Sigmoid colon (tissue), 7 donors: ENCODE data around the gene ZNF385A. TPM values are rescaled to one million over a fixed set of nuclear protein-coding genes. Genes with fewer than 3 reads are reported as not detected.
"Not testable (repeated sequence)": the region's sequence is repeated elsewhere in the genome, so short reads cannot be mapped to it uniquely, and the experiment has no call there.

ENCODE experiments used
- DNase-seq: peaks from one replicate; pipeline ENCODE4 v3.0.0-alpha.2; 2019
- H3K27ac ChIP-seq, 4 donors: fragments of 200-600 bp; sonication (generic); one replicate each; pipeline ENCODE4 v1.5.1; 2016 to 2019; ENCODE audit warnings: mild to moderate bottlenecking in 1 of 4
- H3K27me3 ChIP-seq, 3 donors: fragments of 200-600 bp; sonication (generic); one replicate each; pipeline ENCODE4 v1.5.1; 2019; ENCODE audit warnings: mild to moderate bottlenecking in 1 of 3
- H3K36me3 ChIP-seq, 4 donors: fragments of 200-600 bp; sonication (generic); one replicate each; pipeline ENCODE4 v1.5.1; 2016 to 2019
- H3K4me1 ChIP-seq, 4 donors: fragments of 200-600 bp; sonication (generic); one replicate each; pipeline ENCODE4 v1.5.1; 2017 to 2019
- H3K4me3 ChIP-seq, 4 donors: fragments of 200-600 bp; sonication (generic); one replicate each; pipeline ENCODE4 v1.5.1; 2017 to 2019; ENCODE audit warnings: mild to moderate bottlenecking in 2 of 4, moderate library complexity in 1 of 4
- H3K9me3 ChIP-seq, 4 donors: fragments of 200-600 bp in 3 of 4; sonication (generic) in 3 of 4; one replicate each; pipeline versions ENCODE4 v1.5.1 to v1.6.1; 2013 to 2019
- EP300 ChIP-seq, 4 donors: sonication (generic); formaldehyde crosslinking; IDR thresholded peaks; one replicate each; pipeline ENCODE4 v1.6.1; 2017; ENCODE audit warnings: antibody characterized with exemption in 4 of 4
- POLR2A ChIP-seq, 2 donors: fragments of 450-650 bp; IDR thresholded peaks; one replicate each; pipeline ENCODE4 v1.6.1; 2016; ENCODE audit warnings: antibody characterized with exemption in 2 of 2, mild to moderate bottlenecking in 2 of 2, moderate library complexity in 2 of 2
- POLR2AphosphoS5 ChIP-seq, 4 donors: sonication (generic); formaldehyde crosslinking; IDR thresholded peaks; one replicate each; pipeline ENCODE4 v1.6.1; 2017; ENCODE audit warnings: antibody characterized with exemption in 4 of 4
- WGBS, 2 donors: extraction: QIAGEN DNeasy Blood & Tissue Kit; methylation state at CpG; one replicate each; pipeline ENCODE4 v1.1.7; 2013; 5-methylcytosine and 5-hydroxymethylcytosine counted together
- intact Hi-C: fragments of 100-400 bp; cut with DNase I; formaldehyde crosslinking; loops from one replicate; pipeline ENCODE4 v1.15.1; 2023
- polyA plus RNA-seq, 3 donors: library from polyadenylated mRNA; stranded (reverse); fragments of 200-250 nt; gene quantifications; one replicate each; pipeline ENCODE4 v1.2.3, GENCODE V29; 2013
- total RNA-seq, 4 donors: library from RNA; depleted of rRNA; stranded (reverse); fragments of >200 nt; gene quantifications; one replicate each; pipeline ENCODE4 v1.1.0, GENCODE V29; 2016
- TF ChIP-seq, protein P1 (sequence below), 4 experiments: fragments of 450-650 bp in 3 of 4; fragments of 200-600 bp in 1 of 4; IDR thresholded peaks; one replicate each; pipeline ENCODE4 v1.5.1; 2016 to 2019; ENCODE audit warnings: antibody characterized with exemption in 4 of 4, mild to moderate bottlenecking in 3 of 4, moderate library complexity in 2 of 4
- donor health status: healthy with polysubstance abuse.
- donor health status: Bipolar disorder and iron deficiency.
- donor health status: healthy.

Gene ZNF385A
- total and polyA plus RNA-seq, 7 donors: 4.4 to 19.2 (median 8.4) TPM

DNA sequence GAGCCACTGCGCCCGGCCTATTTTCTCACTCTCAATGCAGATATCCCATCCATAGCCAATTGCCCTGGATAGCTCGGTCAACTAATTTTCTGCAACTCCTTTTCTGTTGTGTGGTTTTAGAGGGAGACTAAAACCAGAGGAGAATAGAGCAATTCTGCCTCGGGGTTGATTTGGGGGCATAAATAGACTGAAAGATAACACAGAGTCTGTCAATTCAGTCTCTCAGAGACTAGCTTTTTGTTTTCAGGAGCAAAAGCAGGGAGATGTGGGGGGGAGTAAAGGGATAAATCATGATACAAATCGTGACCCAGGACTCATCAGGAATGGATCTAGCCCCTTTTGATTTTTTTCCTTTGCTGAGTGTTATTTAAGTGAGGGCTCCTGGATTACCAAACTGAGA is 53.1 kb downstream of the ZNF385A start:
- no peaks in the 10 kb centered on the region for H3K27me3 ChIP-seq
- no peak overlapping the region for H3K4me3 ChIP-seq
- TF ChIP-seq EP300 (IDR thresholded peaks at IDR 0.05) (no peak), POLR2AphosphoS5 (IDR thresholded peaks at IDR 0.05) (no peak), POLR2A (IDR thresholded peaks at IDR 0.05) (no peak)
- TF ChIP-seq, protein P1, sequence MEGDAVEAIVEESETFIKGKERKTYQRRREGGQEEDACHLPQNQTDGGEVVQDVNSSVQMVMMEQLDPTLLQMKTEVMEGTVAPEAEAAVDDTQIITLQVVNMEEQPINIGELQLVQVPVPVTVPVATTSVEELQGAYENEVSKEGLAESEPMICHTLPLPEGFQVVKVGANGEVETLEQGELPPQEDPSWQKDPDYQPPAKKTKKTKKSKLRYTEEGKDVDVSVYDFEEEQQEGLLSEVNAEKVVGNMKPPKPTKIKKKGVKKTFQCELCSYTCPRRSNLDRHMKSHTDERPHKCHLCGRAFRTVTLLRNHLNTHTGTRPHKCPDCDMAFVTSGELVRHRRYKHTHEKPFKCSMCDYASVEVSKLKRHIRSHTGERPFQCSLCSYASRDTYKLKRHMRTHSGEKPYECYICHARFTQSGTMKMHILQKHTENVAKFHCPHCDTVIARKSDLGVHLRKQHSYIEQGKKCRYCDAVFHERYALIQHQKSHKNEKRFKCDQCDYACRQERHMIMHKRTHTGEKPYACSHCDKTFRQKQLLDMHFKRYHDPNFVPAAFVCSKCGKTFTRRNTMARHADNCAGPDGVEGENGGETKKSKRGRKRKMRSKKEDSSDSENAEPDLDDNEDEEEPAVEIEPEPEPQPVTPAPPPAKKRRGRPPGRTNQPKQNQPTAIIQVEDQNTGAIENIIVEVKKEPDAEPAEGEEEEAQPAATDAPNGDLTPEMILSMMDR (IDR thresholded peaks at IDR 0.05): no peak
- peaks cover 0 to 9% (median 0%) of the 10 kb centered on the region in 4 donors for H3K36me3 ChIP-seq
- intact Hi-C loops: no loop called here
- no peaks in the 10 kb centered on the region for H3K9me3 ChIP-seq
- no peak overlapping the region for H3K27ac ChIP-seq
- DNase-seq: no peak
- 91 to 92% methylated on average over 5 of the region's 5 CpGs for WGBS, 2 donors
- peaks cover 0 to 72% (median 53%) of the 10 kb centered on the region in 4 donors for H3K4me1 ChIP-seq

DNA sequence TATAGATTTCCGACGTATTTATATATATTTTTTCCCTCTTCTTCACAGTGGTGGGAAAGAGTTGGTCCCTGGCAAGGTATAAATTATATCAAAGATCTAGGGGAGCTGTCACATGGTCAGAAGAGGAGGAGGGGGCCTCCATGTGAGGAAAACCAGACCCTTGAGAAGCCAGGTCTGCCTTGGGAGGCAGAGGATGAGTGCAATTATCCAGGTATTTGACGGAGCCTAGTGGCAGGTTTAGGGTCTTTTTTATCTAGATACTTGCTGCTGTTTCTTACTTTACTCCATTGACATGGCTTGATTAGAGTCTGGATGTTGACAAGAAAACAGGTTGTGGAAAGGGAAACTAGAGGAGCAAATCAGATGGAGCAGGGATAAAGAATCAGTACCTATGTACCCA is 54.1 kb downstream of the ZNF385A start:
- no peak for DNase-seq
- H3K4me1 ChIP-seq: peaks cover 0 to 79% (median 57%) of the 10 kb centered on the region in 4 donors
- no peak for TF ChIP-seq EP300 (IDR thresholded peaks at IDR 0.05)
- no peak for TF ChIP-seq POLR2AphosphoS5 (IDR thresholded peaks at IDR 0.05)
- TF ChIP-seq, protein P1 (IDR thresholded peaks at IDR 0.05): no peak
- TF ChIP-seq POLR2A (IDR thresholded peaks at IDR 0.05): no peak
- no peaks in the 10 kb centered on the region for H3K27me3 ChIP-seq
- H3K9me3 ChIP-seq: no peaks in the 10 kb centered on the region
- no peak overlapping the region for H3K4me3 ChIP-seq
- peak overlapping the region in 1 of 4 donors; percentile 16 for H3K27ac ChIP-seq
- peaks cover 0 to 9% (median 0%) of the 10 kb centered on the region in 4 donors for H3K36me3 ChIP-seq
- intact Hi-C loops: no loop called here
- 81 to 85% methylated on average over 3 of the region's 3 CpGs for WGBS, 2 donors

- H3K9me3 ChIP-seq: no peaks in the 10 kb centered on the region
- no peak overlapping the region for H3K4me3 ChIP-seq
- H3K36me3 ChIP-seq: peaks cover 0 to 9% (median 0%) of the 10 kb centered on the region in 4 donors
- H3K4me1 ChIP-seq: peaks cover 0 to 73% (median 54%) of the 10 kb centered on the region in 4 donors
- WGBS, 2 donors: 62 to 77% methylated on average over 5 of the region's 5 CpGs
- no peak for DNase-seq
- H3K27me3 ChIP-seq: no peaks in the 10 kb centered on the region
- TF ChIP-seq EP300 (IDR thresholded peaks at IDR 0.05): no peak
- TF ChIP-seq POLR2A (IDR thresholded peaks at IDR 0.05): no peak
- TF ChIP-seq, protein P1 (IDR thresholded peaks at IDR 0.05): no peak
- no peak for TF ChIP-seq POLR2AphosphoS5 (IDR thresholded peaks at IDR 0.05)
- H3K27ac ChIP-seq: peak overlapping the region in 2 of 4 donors; percentile 16 to 41
- intact Hi-C loops: no loop called here
Observed at GRCh38 chr12:54329759-54330158, 54.8 kb downstream of the ZNF385A start.

GRCh38 chr12:54328595-54329337 is 55.8 kb downstream of the ZNF385A start:
- peaks cover 0 to 71% (median 50%) of the 10 kb centered on the region in 4 donors for H3K4me1 ChIP-seq
- intact Hi-C loops: no loop called here
- 80 to 85% methylated on average over 6 of the region's 6 CpGs for WGBS, 2 donors
- H3K9me3 ChIP-seq: no peaks in the 10 kb centered on the region
- H3K36me3 ChIP-seq: peaks cover 0 to 9% (median 0%) of the 10 kb centered on the region in 4 donors
- no peak for TF ChIP-seq POLR2A (IDR thresholded peaks at IDR 0.05)
- TF ChIP-seq, protein P1 (IDR thresholded peaks at IDR 0.05): no peak
- TF ChIP-seq EP300 (IDR thresholded peaks at IDR 0.05): no peak
- no peak for TF ChIP-seq POLR2AphosphoS5 (IDR thresholded peaks at IDR 0.05)
- no peak for DNase-seq
- no peak overlapping the region for H3K4me3 ChIP-seq
- no peaks in the 10 kb centered on the region for H3K27me3 ChIP-seq
- no peak overlapping the region for H3K27ac ChIP-seq

DNA sequence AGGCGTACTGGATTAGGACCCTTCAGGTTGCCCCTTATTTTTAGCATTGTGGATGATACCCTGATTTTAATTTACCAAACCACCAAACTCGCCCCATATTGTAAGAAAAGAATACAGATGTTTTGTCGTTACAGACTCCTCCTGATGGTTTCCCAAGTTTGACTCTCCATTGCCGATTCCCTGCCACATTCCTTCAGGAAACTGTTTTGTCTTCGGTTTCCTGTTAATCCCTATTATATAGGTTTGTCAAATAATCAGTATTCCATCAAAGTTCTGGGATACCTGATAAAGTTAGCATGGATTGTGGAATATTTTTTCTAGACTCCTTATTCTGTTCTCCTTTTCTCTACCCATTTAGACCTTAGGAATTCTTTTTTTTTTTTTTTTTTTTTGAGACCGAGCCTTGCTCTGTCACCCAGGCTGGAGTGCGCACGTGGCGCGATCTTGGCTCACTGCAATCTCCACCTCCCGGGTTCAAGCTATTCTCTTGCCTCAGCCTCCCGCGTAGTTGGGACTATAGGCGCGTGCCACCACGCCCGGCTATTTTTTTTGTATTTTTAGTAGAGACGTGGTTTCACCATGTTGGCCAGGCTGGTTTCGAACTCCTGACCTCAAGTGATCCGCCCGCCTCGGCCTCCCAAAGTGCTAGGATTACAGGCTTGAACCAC is 59.0 kb downstream of the ZNF385A start:
- H3K27me3 ChIP-seq, DNase-seq, H3K36me3 ChIP-seq, H3K9me3 ChIP-seq: not testable (repeated sequence)
- 46 to 51% methylated on average over 22 of the region's 22 CpGs for WGBS, 2 donors
- Histone ChIP-seq H3K4me3 (peak overlapping the region; percentile 63 to 83 (median 77)), H3K4me1 (peaks cover 0 to 51% (median 41%) of the 10 kb centered on the region in 4 donors), H3K27ac (peak overlapping the region; percentile 86 to 89 (median 88))
- intact Hi-C loops: loop anchor here (2.0 kb wide), 2 partner anchors 33 to 45 kb away; partner anchors contain the start of genes CBX5 and HNRNPA1
